Upper lobe of left lung (tissue), 4 donors: Measurements from ENCODE around the gene KLHL29.

Source experiments
- EP300 ChIP-seq, 4 donors: sonication (generic); formaldehyde crosslinking; IDR thresholded peaks; one replicate each; pipeline ENCODE4 v1.5.1; 2017; ENCODE audit warnings: antibody characterized with exemption in 4 of 4, control low read depth in 2 of 4
- POLR2A ChIP-seq, 4 donors: fragments of 450-650 bp; IDR thresholded peaks; one replicate each; pipeline ENCODE4 v1.5.1; 2016 to 2017; ENCODE audit warnings: antibody characterized with exemption in 4 of 4, mild to moderate bottlenecking in 2 of 4
- POLR2AphosphoS5 ChIP-seq, 2 donors: sonication (generic); formaldehyde crosslinking; IDR thresholded peaks; one replicate each; pipeline ENCODE4 v1.5.1; 2017; ENCODE audit warnings: antibody characterized with exemption in 2 of 2
- TF ChIP-seq, protein P1 (sequence below), 6 experiments: fragments of 450-650 bp in 4 of 6; fragments of 200-600 bp in 2 of 6; sonication (generic) in 2 of 6; IDR thresholded peaks; one replicate each; pipeline ENCODE4 v1.5.1; 2016 to 2019; ENCODE audit warnings: antibody characterized with exemption in 6 of 6

- TF ChIP-seq, protein P1, sequence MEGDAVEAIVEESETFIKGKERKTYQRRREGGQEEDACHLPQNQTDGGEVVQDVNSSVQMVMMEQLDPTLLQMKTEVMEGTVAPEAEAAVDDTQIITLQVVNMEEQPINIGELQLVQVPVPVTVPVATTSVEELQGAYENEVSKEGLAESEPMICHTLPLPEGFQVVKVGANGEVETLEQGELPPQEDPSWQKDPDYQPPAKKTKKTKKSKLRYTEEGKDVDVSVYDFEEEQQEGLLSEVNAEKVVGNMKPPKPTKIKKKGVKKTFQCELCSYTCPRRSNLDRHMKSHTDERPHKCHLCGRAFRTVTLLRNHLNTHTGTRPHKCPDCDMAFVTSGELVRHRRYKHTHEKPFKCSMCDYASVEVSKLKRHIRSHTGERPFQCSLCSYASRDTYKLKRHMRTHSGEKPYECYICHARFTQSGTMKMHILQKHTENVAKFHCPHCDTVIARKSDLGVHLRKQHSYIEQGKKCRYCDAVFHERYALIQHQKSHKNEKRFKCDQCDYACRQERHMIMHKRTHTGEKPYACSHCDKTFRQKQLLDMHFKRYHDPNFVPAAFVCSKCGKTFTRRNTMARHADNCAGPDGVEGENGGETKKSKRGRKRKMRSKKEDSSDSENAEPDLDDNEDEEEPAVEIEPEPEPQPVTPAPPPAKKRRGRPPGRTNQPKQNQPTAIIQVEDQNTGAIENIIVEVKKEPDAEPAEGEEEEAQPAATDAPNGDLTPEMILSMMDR (IDR thresholded peaks at IDR 0.05), result no peak
- TF ChIP-seq POLR2A (IDR thresholded peaks at IDR 0.05), result no peak
- TF ChIP-seq POLR2AphosphoS5 (IDR thresholded peaks at IDR 0.05), result no peak
- no peak for TF ChIP-seq EP300 (IDR thresholded peaks at IDR 0.05)
These were observed 272.4 kb downstream of the KLHL29 start for GRCh38 chr2:23657371-23657770.
